NCI-H1105 treated with DMSO at 0.1 percent for 48 hours (cell line): ENCODE results near the gene B3GALT6.

Source experiments
- DNase-seq: peaks from one replicate; lab custom pipeline; 2025; lab: John Stamatoyannopoulos, UW

B3GALT6 gene

GRCh38 chr1:1200876-1201810 is 30.9 kb upstream of the B3GALT6 start:
- peak; percentile 9 for DNase-seq

GRCh38 chr1:1202831-1203560 is 29.0 kb upstream of the B3GALT6 start:
- no peak for DNase-seq

- DNase-seq = no peak
These were observed 28.2 kb upstream of the B3GALT6 start for GRCh38 chr1:1203561-1204424.

- no peak for DNase-seq
These were observed 27.6 kb upstream of the B3GALT6 start for GRCh38 chr1:1204425-1204920.

GRCh38 chr1:1204998-1205768 is 26.9 kb upstream of the B3GALT6 start:
- DNase-seq = no peak

GRCh38 chr1:1205769-1206375 is 26.2 kb upstream of the B3GALT6 start:
- DNase-seq = no peak

GRCh38 chr1:1206376-1206965 is 25.6 kb upstream of the B3GALT6 start, which contains the start of gene TNFRSF18:
Gene TNFRSF18 (minus strand): TSS chr1:1206592. CDS start chr1:1206571, 21 bp downstream.
- no peak for DNase-seq

- DNase-seq = no peak
These were observed 25.0 kb upstream of the B3GALT6 start for GRCh38 chr1:1206966-1207531.

- DNase-seq = no peak
These were observed 24.5 kb upstream of the B3GALT6 start for GRCh38 chr1:1207571-1207892.

- no peak for DNase-seq
These were observed 23.2 kb upstream of the B3GALT6 start for GRCh38 chr1:1208713-1209433.

GRCh38 chr1:1210726-1211540 is 21.1 kb upstream of the B3GALT6 start:
- DNase-seq = no peak

GRCh38 chr1:1211541-1212441 is 20.2 kb upstream of the B3GALT6 start:
- DNase-seq = no peak

GRCh38 chr1:1212780-1213344 is 19.2 kb upstream of the B3GALT6 start:
- no peak for DNase-seq

GRCh38 chr1:1213345-1214265 is 18.4 kb upstream of the B3GALT6 start, which contains the start of gene TNFRSF4:
Gene TNFRSF4 (minus strand): TSS chr1:1214153. CDS start chr1:1214127, 26 bp downstream.
- no peak for DNase-seq

- no peak for DNase-seq
These were observed 16.9 kb upstream of the B3GALT6 start for GRCh38 chr1:1215080-1215676.
